IgD-negative memory B cell (primary cell): ENCODE measurements around the gene KDSR. TPM values are rescaled to one million over a fixed set of nuclear protein-coding genes. Genes with fewer than 3 reads are reported as not detected.
"Not testable (repeated sequence)": the region's sequence is repeated elsewhere in the genome, so short reads cannot be mapped to it uniquely, and the experiment has no call there.

Experiments
- H3K27ac Mint-ChIP-seq, 3 donors: one replicate each; pipeline ENCODE4 v1.8.0; 2020 to 2022; ENCODE audit warnings: mild to moderate bottlenecking in 3 of 3, mixed read lengths in 3 of 3, moderate library complexity in 1 of 3
- H3K27me3 Mint-ChIP-seq: one replicate; pipeline ENCODE4 v1.8.0; 2021; ENCODE audit warnings: mixed read lengths
- H3K36me3 Mint-ChIP-seq: one replicate; pipeline ENCODE4 v1.8.0; 2020; ENCODE audit warnings: mild to moderate bottlenecking, mixed read lengths
- H3K4me1 Mint-ChIP-seq, 3 donors: one replicate each; pipeline ENCODE4 v1.8.0; 2020 to 2022; ENCODE audit warnings: mixed read lengths in 3 of 3, mild to moderate bottlenecking in 1 of 3
- H3K4me3 Mint-ChIP-seq, 4 donors: one replicate each; pipeline ENCODE4 v1.8.0; 2020 to 2022; ENCODE audit warnings: mild to moderate bottlenecking in 4 of 4, mixed read lengths in 4 of 4, moderate library complexity in 3 of 4
- H3K9me3 Mint-ChIP-seq, 3 donors: one replicate each; pipeline ENCODE4 v1.8.0; 2020 to 2021; ENCODE audit warnings: mixed read lengths in 3 of 3, mild to moderate bottlenecking in 1 of 3
- polyA plus RNA-seq: library from polyadenylated mRNA; unstranded; fragments of 300-500 nt; fragmentation: Illumina TruSeq; gene quantifications from one replicate; pipeline ENCODE4 v1.2.3, GENCODE V29; 2021

The KDSR gene
- polyA plus RNA-seq, 1 donor from 2014 or later, result 40.2 TPM

DNA sequence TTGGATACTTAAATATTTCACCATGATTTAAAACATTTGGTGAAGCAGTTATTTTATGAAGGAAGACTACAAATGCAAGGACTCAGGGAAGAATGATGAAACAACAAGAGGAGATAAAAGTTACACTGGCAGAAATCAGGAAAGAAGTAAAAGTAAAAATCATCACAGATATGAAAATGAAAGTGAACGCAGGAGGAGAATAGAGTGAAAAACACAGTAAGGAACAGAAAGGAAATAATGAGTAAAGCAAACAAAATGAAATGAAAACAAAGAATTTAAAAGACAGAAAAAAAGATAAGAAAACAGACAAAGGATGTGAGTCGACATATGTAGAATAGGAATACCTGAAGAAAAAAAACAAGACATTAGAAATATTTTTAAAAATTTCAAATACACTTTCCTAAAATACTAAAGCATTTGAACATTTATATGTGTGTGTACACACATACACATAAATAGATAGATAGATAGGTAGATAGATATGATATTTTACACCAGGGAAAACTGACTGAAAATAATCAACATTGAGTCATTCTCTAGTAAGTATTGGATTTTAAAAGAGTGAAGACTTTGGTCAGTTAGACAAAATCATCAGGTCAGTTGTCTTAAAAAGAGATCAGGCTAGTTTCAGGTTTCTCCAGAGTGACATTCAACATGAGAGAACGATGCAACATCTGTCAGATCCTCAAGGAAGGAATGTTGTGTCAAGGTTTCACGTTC, 12.1 kb upstream of the KDSR start:
- no peaks in the 10 kb centered on the region for H3K27me3 Mint-ChIP-seq
- peak overlapping the region in 1 of 4 donors; percentile 10 for H3K4me3 Mint-ChIP-seq
- peaks cover 9 to 11% (median 11%) of the 10 kb centered on the region in 3 donors for H3K4me1 Mint-ChIP-seq
- H3K36me3 Mint-ChIP-seq, result no peaks in the 10 kb centered on the region
- peaks cover 2 to 9% (median 2%) of the 10 kb centered on the region in 3 donors for H3K9me3 Mint-ChIP-seq
- H3K27ac Mint-ChIP-seq, result peak overlapping the region in 1 of 3 donors; percentile 37

DNA sequence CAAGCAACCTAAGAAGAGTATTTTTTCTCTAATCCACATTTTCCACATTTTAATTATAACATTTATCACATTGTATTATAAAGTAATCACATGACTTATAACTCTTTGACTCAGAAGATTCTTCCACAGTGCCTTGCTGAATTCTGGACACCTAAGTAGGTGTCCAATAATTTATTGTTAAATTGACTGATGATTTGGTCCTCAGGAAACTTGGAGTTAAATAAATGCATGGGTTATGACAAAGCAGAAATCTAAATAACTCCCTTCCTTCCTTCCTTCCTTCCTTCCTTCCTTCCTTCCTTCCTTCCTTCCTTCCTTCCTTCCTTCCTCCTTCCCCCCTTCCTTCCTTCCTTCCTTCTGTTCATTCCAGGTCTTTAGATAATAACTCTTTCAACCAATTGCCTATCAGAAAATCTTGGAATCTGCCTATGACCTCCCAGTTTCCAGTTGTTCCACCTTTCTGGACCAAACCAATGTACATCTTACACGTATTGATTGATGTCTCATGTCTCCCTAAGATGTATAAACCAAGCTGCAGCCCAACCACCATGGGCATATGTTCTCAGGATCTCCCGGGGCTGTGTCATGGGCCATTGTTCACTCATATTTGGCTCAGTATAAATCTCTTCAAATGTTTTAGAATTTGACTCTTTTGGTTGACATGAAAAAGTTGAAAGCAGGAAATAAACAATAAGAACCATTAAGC, 10.4 kb upstream of the KDSR start:
- H3K4me3 Mint-ChIP-seq, result no peak overlapping the region
- H3K9me3 Mint-ChIP-seq, result peaks cover 0 to 6% (median 2%) of the 10 kb centered on the region in 3 donors
- no peaks in the 10 kb centered on the region for H3K36me3 Mint-ChIP-seq
- peaks cover 9 to 11% (median 11%) of the 10 kb centered on the region in 3 donors for H3K4me1 Mint-ChIP-seq
- no peaks in the 10 kb centered on the region for H3K27me3 Mint-ChIP-seq
- H3K27ac Mint-ChIP-seq, result no peak overlapping the region

DNA sequence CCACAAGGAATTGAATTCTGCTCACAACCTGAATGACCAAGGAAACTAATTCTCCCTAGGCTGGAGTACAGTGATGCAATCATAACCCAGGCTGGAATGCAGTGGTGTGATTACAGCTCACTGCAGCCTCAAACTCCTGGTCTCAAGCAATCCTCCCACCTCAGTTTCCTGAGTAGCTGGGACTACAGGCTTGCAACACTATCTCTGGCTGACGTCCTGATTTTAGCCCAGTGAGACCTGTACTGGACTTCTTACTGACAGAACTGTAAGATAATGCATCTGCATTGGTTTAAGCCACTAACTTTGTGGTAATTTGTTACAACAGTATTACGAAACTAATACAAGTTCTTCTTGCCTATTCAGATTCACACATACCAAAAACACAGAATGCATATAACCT, 9.5 kb upstream of the KDSR start:
- H3K27ac Mint-ChIP-seq, result no peak overlapping the region
- H3K27me3 Mint-ChIP-seq, result no peaks in the 10 kb centered on the region
- no peak overlapping the region for H3K4me3 Mint-ChIP-seq
- no peaks in the 10 kb centered on the region for H3K36me3 Mint-ChIP-seq
- peaks cover 9 to 11% (median 11%) of the 10 kb centered on the region in 3 donors for H3K4me1 Mint-ChIP-seq
- H3K9me3 Mint-ChIP-seq, result peaks cover 0 to 6% (median 0%) of the 10 kb centered on the region in 3 donors

DNA sequence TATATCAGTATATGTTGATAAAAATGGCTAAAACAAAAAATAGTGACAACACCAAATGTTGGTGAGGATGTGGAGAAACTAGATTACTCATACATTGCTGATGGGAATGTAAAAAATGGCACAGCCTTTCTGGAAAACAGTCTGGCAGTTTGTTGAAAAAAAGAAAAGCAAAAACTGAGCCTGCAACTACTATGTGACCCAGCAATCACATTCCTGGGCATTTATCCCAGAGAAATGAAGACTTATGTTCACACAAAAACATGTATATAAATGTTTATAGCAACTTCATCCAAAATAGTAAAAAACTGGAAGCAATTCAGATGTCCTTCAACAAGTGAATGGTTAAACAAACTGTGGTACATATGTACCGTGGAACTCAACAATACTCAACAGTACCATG, 7.5 kb upstream of the KDSR start:
- H3K4me3 Mint-ChIP-seq, result no peak overlapping the region
- H3K9me3 Mint-ChIP-seq, result peaks cover 0 to 6% (median 0%) of the 10 kb centered on the region in 3 donors
- H3K27me3 Mint-ChIP-seq, result no peaks in the 10 kb centered on the region
- peaks cover 7 to 9% (median 9%) of the 10 kb centered on the region in 3 donors for H3K4me1 Mint-ChIP-seq
- no peak overlapping the region for H3K27ac Mint-ChIP-seq
- no peaks in the 10 kb centered on the region for H3K36me3 Mint-ChIP-seq

DNA sequence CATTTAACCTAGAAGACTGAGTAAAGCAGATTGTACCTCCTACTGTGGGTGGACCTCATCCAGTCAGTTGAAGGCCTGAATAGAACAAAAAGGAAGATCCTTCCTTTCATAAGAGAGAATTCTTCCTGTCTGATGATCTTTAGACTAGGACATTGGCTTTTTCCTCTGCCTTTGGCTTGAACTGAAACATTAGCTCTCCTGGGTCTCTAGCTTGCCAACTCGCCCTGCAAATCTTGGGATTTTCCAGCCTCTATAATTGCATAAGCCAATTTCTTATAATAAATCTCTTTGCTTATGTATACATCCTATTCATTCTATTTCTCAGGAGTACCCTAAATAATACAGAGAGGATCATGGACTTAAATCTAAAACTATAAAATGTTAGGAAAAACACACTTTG, 6.2 kb upstream of the KDSR start:
- Mint-ChIP-seq H3K27ac (peak overlapping the region in 1 of 3 donors; percentile 39), H3K36me3 (no peaks in the 10 kb centered on the region), H3K4me3 (no peak overlapping the region), H3K4me1 (peaks cover 7 to 9% (median 8%) of the 10 kb centered on the region in 3 donors), H3K27me3 (no peaks in the 10 kb centered on the region), H3K9me3 (peaks cover 0 to 6% (median 0%) of the 10 kb centered on the region in 3 donors)

DNA sequence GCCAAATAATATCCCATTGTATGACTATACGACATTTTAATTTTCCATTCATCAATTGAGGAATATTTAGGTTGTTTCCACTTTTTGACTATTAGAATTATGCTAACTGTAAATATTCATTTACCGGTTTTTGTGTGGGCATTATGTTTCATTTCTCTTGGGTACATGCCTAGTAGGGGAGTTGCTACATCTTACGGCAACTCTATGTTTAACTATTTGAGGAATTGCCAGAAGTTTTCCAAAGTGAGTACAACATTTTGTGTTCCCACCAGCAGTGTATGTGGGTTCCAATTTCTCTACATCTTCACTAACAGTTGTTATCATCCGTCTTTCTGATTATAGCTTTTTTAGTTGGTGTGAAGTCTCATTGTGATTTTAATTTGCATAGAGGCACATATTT, 1.6 kb upstream of the KDSR start:
- Mint-ChIP-seq H3K27ac (peak overlapping the region in 1 of 3 donors; percentile 53), H3K4me3 (peak overlapping the region; percentile 54 to 99 (median 90)), H3K4me1 (peaks cover 10 to 32% (median 24%) of the 10 kb centered on the region in 3 donors), H3K27me3 (no peaks in the 10 kb centered on the region), H3K9me3 (peaks cover 0 to 5% (median 0%) of the 10 kb centered on the region in 3 donors), H3K36me3 (peaks cover 3% of the 10 kb centered on the region)

DNA sequence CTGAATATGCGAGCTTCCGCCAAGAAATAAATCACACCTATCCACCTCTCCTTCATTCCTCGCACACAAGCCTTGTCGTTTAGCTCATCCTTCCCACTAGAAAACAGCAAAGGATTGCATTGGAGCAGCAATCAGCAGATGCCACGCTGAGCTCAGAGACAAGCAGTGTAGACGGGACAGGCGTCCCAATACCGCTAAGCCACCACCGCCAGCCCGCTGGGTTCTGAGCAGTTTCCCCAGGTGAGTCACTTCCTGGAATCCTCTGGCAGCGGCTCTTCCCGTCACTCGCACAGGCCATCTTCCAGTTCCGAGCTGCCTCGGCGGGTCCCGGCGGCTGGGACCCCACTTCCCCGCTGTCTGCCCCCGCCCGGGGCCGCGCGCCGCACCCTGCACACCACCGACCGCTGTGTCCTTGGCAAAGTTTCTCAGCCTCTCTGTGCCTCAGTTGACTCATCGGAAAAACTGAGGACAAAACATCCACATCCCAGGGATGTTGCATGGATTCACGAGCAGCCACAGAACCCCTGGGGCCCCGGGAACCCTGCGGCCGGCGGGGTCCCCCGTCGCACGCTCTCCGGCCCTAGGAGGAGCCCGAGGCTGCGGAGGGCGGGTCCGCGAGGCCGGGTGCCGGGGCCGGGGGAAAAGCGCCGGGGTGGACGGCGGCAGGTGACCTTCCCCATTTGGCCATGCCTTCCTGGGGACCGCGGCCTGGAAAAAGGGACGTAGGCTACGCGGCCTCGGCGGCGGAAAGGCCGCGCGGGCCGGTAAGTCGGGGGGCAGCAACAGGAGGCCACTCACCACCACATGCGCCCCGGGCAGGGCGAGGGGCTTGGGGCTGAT, 573 bp downstream of the KDSR start:
- Mint-ChIP-seq H3K9me3 (peaks cover 0 to 6% (median 0%) of the 10 kb centered on the region in 3 donors), H3K27me3 (no peaks in the 10 kb centered on the region), H3K4me3 (peak overlapping the region; percentile 91 to 99 (median 95)), H3K36me3 (peaks cover 3% of the 10 kb centered on the region), H3K27ac (peak overlapping the region; percentile 89 to 94 (median 91)), H3K4me1 (peaks cover 10 to 32% (median 24%) of the 10 kb centered on the region in 3 donors)

DNA sequence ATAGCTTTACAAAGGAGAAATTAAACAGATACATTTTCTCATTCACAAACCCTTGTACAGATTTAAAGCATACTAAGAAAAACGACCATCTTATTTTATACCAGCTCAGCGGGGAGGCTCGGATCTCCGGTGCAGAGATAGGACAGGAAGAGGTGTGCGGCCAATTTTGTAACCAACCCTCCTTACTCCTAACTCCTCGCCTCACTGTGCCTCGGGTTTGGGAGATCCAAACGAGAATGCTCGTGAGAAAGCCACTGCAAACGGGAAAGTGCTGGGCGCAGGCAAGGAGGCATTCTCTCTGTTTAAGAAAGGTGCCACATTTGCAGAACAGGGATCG, 1.2 kb downstream of the KDSR start:
- H3K4me1 Mint-ChIP-seq, result peaks cover 10 to 32% (median 24%) of the 10 kb centered on the region in 3 donors
- H3K27ac Mint-ChIP-seq, result peak overlapping the region; percentile 89 to 94 (median 91)
- H3K9me3 Mint-ChIP-seq, result peaks cover 0 to 6% (median 0%) of the 10 kb centered on the region in 3 donors
- H3K4me3 Mint-ChIP-seq, result peak overlapping the region; percentile 91 to 99 (median 95)
- peaks cover 3% of the 10 kb centered on the region for H3K36me3 Mint-ChIP-seq
- no peaks in the 10 kb centered on the region for H3K27me3 Mint-ChIP-seq

DNA sequence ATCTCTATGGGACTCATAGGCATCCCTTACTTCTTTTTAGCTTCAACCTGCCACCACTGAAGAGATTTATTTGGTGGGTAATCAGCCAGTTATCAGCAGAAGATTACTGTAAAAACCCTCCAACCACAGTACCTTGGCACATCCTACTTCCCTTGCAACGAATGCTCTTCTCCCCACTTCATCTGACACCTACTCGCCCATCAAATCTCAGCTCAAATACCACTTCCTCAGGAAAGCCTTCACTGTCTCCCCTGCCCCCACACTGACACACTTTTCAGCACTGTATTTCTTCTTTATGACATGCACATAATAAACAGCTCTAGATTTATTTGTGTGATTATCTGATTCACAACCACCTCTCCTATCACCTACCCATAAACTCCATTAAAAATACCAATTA, 3.1 kb downstream of the KDSR start:
- Mint-ChIP-seq H3K9me3 (peaks cover 0 to 6% (median 0%) of the 10 kb centered on the region in 3 donors), H3K4me1 (peaks cover 6 to 31% (median 24%) of the 10 kb centered on the region in 3 donors), H3K27ac (peak overlapping the region in 2 of 3 donors; percentile 1 to 42), H3K4me3 (peak overlapping the region in 2 of 4 donors; percentile 0 to 99), H3K27me3 (no peaks in the 10 kb centered on the region), H3K36me3 (peaks cover 3% of the 10 kb centered on the region)

DNA sequence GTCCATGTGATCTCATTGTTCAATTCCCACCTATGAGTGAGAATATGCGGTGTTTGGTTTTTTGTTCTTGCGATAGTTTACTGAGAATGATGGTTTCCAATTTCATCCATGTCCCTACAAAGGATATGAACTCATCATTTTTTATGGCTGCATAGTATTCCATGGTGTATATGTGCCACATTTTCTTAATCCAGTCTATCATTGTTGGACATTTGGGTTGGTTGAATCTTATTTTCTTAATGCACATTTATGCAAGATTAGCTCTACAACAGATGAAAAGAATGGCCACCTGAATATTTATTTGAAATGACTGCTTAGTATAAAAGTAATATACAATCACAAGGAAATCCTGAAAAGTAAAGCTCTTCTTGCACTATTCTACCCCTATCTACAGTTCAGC, 3.6 kb downstream of the KDSR start:
- not testable (repeated sequence) for H3K27me3 Mint-ChIP-seq
- peaks cover 6 to 26% (median 20%) of the 10 kb centered on the region in 3 donors for H3K4me1 Mint-ChIP-seq

DNA sequence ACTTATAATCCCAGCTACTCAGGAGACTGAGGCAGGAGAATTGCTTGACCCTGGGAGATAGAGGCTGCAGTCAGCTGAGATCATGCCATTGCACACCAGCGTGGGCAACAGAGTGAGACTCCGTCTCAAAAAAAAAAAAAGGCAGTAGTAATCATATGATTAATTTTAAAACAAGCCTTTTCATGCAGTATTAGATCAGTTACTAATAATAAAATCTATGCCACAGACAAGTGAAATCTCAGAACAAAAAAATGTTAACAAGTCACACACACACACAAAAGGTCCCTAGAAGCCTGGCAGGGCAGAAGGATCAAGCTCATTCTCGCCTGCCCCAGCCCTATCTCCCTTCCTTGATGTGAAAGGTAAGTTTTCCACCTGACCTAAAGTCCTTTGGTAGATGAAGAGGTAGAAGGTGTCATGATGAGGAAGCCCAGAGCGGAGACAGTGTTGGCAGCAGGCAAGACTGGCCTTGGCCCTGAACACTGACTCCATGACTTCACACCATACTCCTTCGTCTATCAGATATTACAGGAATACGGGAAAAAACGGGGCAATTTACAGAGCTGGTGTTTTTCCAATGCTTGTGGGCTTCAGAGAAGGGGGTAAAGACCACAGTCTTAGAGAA, 10.6 kb downstream of the KDSR start:
- Mint-ChIP-seq H3K27me3 (no peaks in the 10 kb centered on the region), H3K4me1 (no peaks in the 10 kb centered on the region), H3K9me3 (no peaks in the 10 kb centered on the region), H3K4me3 (no peak overlapping the region), H3K36me3 (peaks cover 5% of the 10 kb centered on the region), H3K27ac (no peak overlapping the region)

More for the DNA sequence above, 3.6 kb downstream of the KDSR start:
- not testable (repeated sequence) for H3K9me3 Mint-ChIP-seq, H3K4me3 Mint-ChIP-seq, H3K36me3 Mint-ChIP-seq
- H3K27ac Mint-ChIP-seq, result peak overlapping the region in 2 of 3 donors; percentile 1 to 42

DNA sequence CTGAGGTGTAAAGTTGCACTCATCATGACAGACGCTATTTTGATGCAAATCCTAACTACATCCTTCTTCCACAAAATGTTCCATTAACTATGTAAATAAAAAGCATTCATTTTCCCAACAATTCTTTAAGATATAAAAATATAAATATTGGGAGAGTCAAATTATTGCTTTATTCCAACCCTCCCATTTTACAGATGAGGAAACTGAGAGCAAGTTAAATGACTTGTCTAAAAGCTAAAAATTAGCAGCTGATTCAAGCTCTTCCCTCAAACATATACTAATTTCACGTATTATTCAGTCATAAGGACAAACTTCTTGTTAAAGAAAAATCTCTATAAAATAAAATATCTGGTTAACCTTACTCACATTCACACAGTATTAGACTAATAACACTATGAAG, 16.8 kb downstream of the KDSR start:
- Mint-ChIP-seq H3K27me3 (no peaks in the 10 kb centered on the region), H3K27ac (no peak overlapping the region), H3K36me3 (peaks cover 10% of the 10 kb centered on the region), H3K9me3 (no peaks in the 10 kb centered on the region), H3K4me3 (no peak overlapping the region), H3K4me1 (peaks cover 5 to 6% (median 6%) of the 10 kb centered on the region in 3 donors)

DNA sequence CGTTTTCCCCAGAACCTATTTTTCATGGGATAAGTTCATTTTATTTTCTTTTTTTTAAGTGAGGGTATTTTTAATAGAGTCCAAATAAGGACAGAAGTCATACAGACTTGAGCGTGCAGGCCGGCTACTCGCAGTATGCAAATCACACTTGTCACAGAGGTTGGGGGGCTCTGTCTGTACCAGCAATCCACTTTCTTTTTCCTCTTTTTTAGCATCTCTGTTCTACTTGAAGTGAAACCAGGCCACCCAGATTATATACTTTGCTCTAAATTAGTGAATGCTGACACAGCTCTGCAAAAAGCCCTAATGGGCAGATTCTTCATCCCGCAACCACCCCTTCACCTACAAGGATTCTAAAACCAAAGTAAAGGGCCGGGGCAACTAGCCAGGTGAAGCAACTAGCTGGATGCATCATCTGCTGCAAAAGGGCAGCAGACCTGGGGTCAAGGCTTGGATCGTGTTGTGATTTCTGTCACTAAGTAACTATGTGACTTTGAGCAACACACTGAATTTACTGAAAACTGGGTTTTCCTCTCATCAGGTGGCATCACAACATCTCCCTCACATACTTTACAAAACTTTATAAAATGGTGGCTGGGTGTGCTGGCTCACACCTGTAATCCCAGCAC, 18.4 kb downstream of the KDSR start:
- H3K9me3 Mint-ChIP-seq, result no peaks in the 10 kb centered on the region
- peaks cover 9% of the 10 kb centered on the region for H3K36me3 Mint-ChIP-seq
- H3K4me1 Mint-ChIP-seq, result peaks cover 6 to 9% (median 6%) of the 10 kb centered on the region in 3 donors
- H3K4me3 Mint-ChIP-seq, result peak overlapping the region in 1 of 4 donors; percentile 72
- no peaks in the 10 kb centered on the region for H3K27me3 Mint-ChIP-seq
- H3K27ac Mint-ChIP-seq, result no peak overlapping the region
